Adrenal gland (tissue), 12 donors: ENCODE data around the gene TMEM132D. TPM values are rescaled to one million over a fixed set of nuclear protein-coding genes. Genes with fewer than 3 reads are reported as not detected.

Experiments
- DNase-seq, 7 donors: peaks; one replicate each; pipeline ENCODE4 v3.0.0-alpha.2; 2019 to 2020
- H3K27ac ChIP-seq, 5 donors: fragments of 200-600 bp; sonication (generic) in 4 of 5; 1 replicate in 3 of 5; 2 replicates in 2 of 5; pipeline versions ENCODE4 v1.5.1 to v1.8.0; 2016 to 2020; ENCODE audit warnings: mild to moderate bottlenecking in 1 of 5
- H3K27me3 ChIP-seq: fragments of 200-600 bp; 2 replicates; pipeline ENCODE4 v1.8.0; 2021
- H3K36me3 ChIP-seq, 2 donors: fragments of 200-600 bp; replicated peaks in 1 of 2; 1 replicate in 1 of 2; 2 replicates in 1 of 2; pipeline versions ENCODE4 v1.5.1 to v1.8.0; 2018 to 2022
- H3K4me1 ChIP-seq, 2 donors: fragments of 200-600 bp; replicated peaks in 1 of 2; 1 replicate in 1 of 2; 2 replicates in 1 of 2; pipeline versions ENCODE4 v1.5.1 to v1.8.0; 2018 to 2021
- H3K4me3 ChIP-seq, 4 donors: fragments of 200-600 bp; sonication (generic) in 3 of 4; one replicate each; pipeline ENCODE4 v1.5.1; 2016 to 2018
- H3K9me3 ChIP-seq, 3 donors: fragments of 200-600 bp; sonication (generic) in 1 of 3; replicated peaks in 1 of 3; 1 replicate in 2 of 3; 2 replicates in 1 of 3; pipeline versions ENCODE4 v1.5.1 to v1.8.0; 2016 to 2021
- POLR2A ChIP-seq, 2 donors: fragments of 450-650 bp; IDR thresholded peaks; one replicate each; pipeline ENCODE4 v1.6.1; 2017; ENCODE audit warnings: antibody characterized with exemption in 2 of 2, mild to moderate bottlenecking in 2 of 2, moderate library complexity in 1 of 2
- WGBS, 4 donors: extraction: QIAGEN DNeasy Blood & Tissue Kit in 2 of 4; methylation state at CpG; one replicate each; pipeline versions ENCODE4 v1.1.5 to v1.1.7; 2013 to 2017; 5-methylcytosine and 5-hydroxymethylcytosine counted together
- intact Hi-C, 2 donors: fragments of 100-400 bp; cut with DNase I; formaldehyde crosslinking; loops; one replicate each; pipeline versions ENCODE4 v1.14.1 to v1.15.0; 2022 to 2023
- polyA plus RNA-seq, 3 donors: library from polyadenylated mRNA; stranded (reverse); fragments of 200-250 nt in 2 of 3; fragments of 350-450 nt in 1 of 3; fragmentation: Illumina TruSeq in 1 of 3; extraction: RNeasy Lipid Tissue Mini Kit (QIAGEN cat#74804) in 1 of 3; gene quantifications; one replicate each; pipeline ENCODE4 v1.2.3, GENCODE V29; 2013 to 2014
- total RNA-seq, 9 donors: library from RNA; depleted of rRNA in 4 of 9; stranded (reverse); fragments of >200 nt in 4 of 9; fragments of 120-200 nt in 1 of 9; fragmentation: NEBNext Ultra II Directional in 1 of 9; extraction: Animal tissue kit (Norgen Biotek cat#: 25700) in 1 of 9; gene quantifications; one replicate each; pipeline versions ENCODE4 v1.1.0 to v1.2.4, GENCODE V29; 2013 to 2023
- TF ChIP-seq, protein P1 (sequence below), 6 experiments: fragments of 450-650 bp in 4 of 6; fragments of 200-600 bp in 2 of 6; sonication (generic) in 1 of 6; IDR thresholded peaks; 1 replicate in 5 of 6; 2 replicates in 1 of 6; pipeline versions ENCODE4 v1.5.1 to v1.8.0; 2016 to 2021; ENCODE audit warnings: antibody characterized with exemption in 6 of 6, mild to moderate bottlenecking in 2 of 6, moderate library complexity in 1 of 6
- donor health status: healthy with polysubstance abuse.
- donor health status: Bipolar disorder and iron deficiency.
- donor health status: DM: yes; HTN: yes; CAD: no.
- donor health status: DM: no; HTN: no; CAD: no.
- donor health status: DM: no; HTN: no; CAD: no.
- donor health status: DM: yes; HTN: yes; CAD: no.

Gene TMEM132D
- total and polyA plus RNA-seq, 12 donors, result 0.03 to 0.83 (median 0.35) TPM; not detected in 8

DNA sequence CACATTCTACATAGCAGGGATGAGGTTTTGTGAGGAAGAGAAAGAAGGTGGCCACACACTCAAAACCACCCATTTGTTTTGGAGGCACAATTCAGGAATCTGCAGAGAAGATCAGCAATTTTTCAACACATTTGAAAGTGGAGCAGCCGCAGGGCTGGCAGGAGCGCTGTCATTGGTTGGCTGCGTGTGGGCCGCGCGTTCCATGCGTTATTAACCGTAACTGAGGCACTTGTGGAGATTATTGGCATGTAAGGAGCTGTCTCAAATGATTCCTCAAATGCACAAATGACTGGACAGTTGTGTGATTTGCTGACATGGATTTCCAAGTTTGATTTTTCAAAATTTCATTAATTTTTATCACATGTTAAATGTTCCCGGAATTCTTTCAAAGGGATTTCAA, 318.5 kb downstream of the TMEM132D start:
- Histone ChIP-seq H3K4me3 (no peak overlapping the region), H3K27ac (no peak overlapping the region), H3K4me1 (no peaks in the 10 kb centered on the region), H3K9me3 (no peaks in the 10 kb centered on the region), H3K36me3 (no peaks in the 10 kb centered on the region), H3K27me3 (no peaks in the 10 kb centered on the region)
- WGBS, 4 donors, result 89 to 92% (median 91%) methylated on average over 9 of the region's 9 CpGs
- no peak for DNase-seq
- TF ChIP-seq POLR2A (IDR thresholded peaks at IDR 0.05), result no peak
- TF ChIP-seq, protein P1, sequence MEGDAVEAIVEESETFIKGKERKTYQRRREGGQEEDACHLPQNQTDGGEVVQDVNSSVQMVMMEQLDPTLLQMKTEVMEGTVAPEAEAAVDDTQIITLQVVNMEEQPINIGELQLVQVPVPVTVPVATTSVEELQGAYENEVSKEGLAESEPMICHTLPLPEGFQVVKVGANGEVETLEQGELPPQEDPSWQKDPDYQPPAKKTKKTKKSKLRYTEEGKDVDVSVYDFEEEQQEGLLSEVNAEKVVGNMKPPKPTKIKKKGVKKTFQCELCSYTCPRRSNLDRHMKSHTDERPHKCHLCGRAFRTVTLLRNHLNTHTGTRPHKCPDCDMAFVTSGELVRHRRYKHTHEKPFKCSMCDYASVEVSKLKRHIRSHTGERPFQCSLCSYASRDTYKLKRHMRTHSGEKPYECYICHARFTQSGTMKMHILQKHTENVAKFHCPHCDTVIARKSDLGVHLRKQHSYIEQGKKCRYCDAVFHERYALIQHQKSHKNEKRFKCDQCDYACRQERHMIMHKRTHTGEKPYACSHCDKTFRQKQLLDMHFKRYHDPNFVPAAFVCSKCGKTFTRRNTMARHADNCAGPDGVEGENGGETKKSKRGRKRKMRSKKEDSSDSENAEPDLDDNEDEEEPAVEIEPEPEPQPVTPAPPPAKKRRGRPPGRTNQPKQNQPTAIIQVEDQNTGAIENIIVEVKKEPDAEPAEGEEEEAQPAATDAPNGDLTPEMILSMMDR (IDR thresholded peaks at IDR 0.05), result no peak
- intact Hi-C loops, result no loop called here

DNA sequence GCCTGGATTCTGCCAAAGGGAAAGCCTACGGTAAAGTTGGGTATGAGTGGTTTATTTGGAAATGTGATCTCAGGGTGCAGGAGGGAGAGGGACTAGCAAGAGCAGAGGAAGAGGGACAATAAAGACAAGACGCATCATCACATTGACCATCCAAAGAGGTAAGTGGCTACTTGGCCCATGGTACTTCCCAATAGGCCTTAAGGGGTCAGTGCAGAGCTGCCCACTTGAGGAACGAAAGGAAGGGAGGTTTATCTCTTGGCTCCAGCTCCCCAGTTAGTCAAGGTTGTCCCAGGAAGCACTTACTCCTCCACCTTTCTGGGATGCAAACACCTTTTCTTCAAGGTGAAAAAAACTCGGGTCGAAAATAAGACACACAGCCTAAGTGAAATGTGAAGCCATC, 323.9 kb downstream of the TMEM132D start:
- 75 to 87% (median 80%) methylated on average over 5 of the region's 5 CpGs for WGBS, 4 donors
- Histone ChIP-seq H3K9me3 (no peaks in the 10 kb centered on the region), H3K36me3 (no peaks in the 10 kb centered on the region), H3K27ac (no peak overlapping the region), H3K4me1 (no peaks in the 10 kb centered on the region), H3K27me3 (no peaks in the 10 kb centered on the region), H3K4me3 (no peak overlapping the region)
- no peak for DNase-seq
- TF ChIP-seq POLR2A (IDR thresholded peaks at IDR 0.05), result no peak
- TF ChIP-seq, protein P1 (IDR thresholded peaks at IDR 0.05), result no peak
- intact Hi-C loops, result no loop called here

DNA sequence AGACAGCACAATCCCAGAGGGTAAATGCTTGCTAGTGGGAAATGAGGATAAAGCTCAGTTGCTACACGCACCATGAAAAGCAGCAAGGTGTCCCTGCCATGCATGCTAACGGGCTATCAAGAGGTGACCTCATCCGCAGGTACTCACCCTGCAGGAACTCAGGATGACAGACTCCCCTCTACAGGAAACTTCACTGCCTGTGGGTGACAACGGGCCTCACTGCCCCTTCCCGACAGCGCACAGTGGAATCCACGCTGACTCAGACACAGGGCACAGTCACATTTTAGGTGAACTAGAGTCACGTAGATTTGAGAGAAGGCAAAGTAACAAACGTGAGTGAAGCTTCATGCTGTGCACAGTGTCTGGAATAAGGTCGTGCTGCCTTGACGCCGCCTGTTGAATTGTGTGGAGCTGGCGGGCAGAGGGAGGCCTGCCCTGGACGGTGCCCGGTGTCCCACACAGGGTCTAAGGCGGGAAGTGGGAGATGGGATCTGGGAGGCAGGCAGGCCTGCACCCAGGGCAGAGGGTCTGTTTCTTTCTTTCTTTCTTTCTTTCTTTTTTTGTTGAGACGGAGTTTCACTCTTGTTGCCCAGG, 331.8 kb downstream of the TMEM132D start:
- TF ChIP-seq, protein P1 (IDR thresholded peaks at IDR 0.05), result no peak
- no peak for TF ChIP-seq POLR2A (IDR thresholded peaks at IDR 0.05)
- Histone ChIP-seq H3K4me3 (no peak overlapping the region), H3K27ac (no peak overlapping the region), H3K36me3 (no peaks in the 10 kb centered on the region), H3K27me3 (no peaks in the 10 kb centered on the region), H3K9me3 (no peaks in the 10 kb centered on the region), H3K4me1 (no peaks in the 10 kb centered on the region)
- 75 to 86% (median 79%) methylated on average over 17 of the region's 17 CpGs for WGBS, 4 donors
- DNase-seq, result no peak
- intact Hi-C loops, result no loop called here

DNA sequence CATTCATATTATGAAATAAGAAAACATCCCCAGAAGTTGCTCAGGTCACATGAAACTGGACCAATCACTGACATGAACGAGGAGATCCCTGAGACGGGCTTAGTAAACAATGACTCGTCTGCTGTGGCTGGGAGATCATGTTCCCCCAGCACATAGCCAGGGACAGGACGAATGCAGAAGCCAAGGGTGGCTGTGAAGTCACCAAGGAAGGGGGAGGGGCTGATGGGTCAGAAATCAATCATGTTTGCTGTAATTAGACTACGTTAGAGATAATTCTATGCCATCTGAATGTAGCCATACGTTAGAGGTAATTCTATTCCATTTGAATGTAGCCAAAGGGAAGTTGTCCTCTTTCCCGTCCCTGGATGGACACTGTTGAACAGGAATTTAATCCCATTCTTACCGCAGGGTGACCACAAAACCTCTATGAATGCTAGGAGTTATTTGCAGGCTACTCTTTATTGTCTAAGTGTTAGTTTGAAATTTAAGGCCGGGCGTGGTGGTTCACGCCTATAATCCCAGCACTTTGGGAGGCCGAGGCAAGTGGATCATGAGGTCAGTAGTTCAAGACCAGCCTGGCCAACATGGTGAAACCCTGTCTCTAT, 332.9 kb downstream of the TMEM132D start:
- H3K36me3 ChIP-seq, result no peaks in the 10 kb centered on the region
- H3K9me3 ChIP-seq, result no peaks in the 10 kb centered on the region
- H3K4me1 ChIP-seq, result no peaks in the 10 kb centered on the region
- H3K27ac ChIP-seq, result no peak overlapping the region
- no peaks in the 10 kb centered on the region for H3K27me3 ChIP-seq
- intact Hi-C loops, result no loop called here
- H3K4me3 ChIP-seq, result no peak overlapping the region
- DNase-seq, result no peak
- no peak for TF ChIP-seq POLR2A (IDR thresholded peaks at IDR 0.05)
- TF ChIP-seq, protein P1 (IDR thresholded peaks at IDR 0.05), result no peak
- WGBS, 4 donors, result 63 to 74% (median 68%) methylated on average over 12 of the region's 12 CpGs
